ENCODE data around the gene TCERG1L.
"Not testable (repeated sequence)": the region's sequence is repeated elsewhere in the genome, so short reads cannot be mapped to it uniquely, and the experiment has no call there.

The TCERG1L gene

DNA sequence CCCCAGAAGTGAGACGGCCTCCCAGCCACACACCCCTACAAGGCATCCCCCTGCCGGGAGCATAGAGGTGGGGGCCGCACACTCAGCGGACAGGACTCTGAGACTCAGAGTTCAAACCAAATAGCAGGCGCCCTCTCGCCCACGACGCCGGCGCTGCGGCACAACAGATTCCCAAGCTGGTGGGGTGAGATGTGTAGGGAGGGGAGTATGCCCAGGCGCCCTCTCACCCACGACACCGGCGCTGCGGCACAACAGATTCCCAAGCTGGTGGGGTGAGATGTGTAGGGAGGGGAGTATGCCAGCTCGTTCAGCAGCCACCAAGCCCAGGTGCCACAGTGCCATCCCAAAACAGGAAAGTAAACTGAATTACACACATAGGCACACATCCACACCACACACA, 64.7 kb downstream of the TCERG1L start:
- no peak for DNase-seq

DNA sequence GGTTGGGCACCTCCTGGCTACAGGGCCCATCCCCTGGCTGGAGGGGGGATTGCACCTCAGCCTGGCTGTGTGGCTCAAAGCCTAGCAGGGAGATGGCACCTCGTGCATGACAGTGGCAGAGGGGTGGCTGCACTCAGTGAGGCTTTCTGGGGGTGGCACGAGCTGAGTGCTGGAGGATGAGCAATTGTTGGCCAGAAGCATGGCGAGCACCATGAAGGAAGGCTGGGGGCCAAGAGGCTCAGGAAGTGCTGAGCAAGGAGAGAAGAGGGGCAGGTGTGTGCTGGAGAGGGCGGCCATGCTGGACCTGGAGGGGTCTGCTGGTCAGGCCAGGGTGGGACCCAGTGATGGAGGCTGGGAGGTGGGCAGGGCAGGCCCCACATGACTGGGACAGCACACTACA, 65.4 kb downstream of the TCERG1L start:
- no peak for DNase-seq

- DNase-seq, result no peak
Observed at GRCh38 chr10:131245475-131246059, 66.0 kb downstream of the TCERG1L start.

- DNase-seq, result no peak
Observed at GRCh38 chr10:131244836-131245235, 66.7 kb downstream of the TCERG1L start.

DNA sequence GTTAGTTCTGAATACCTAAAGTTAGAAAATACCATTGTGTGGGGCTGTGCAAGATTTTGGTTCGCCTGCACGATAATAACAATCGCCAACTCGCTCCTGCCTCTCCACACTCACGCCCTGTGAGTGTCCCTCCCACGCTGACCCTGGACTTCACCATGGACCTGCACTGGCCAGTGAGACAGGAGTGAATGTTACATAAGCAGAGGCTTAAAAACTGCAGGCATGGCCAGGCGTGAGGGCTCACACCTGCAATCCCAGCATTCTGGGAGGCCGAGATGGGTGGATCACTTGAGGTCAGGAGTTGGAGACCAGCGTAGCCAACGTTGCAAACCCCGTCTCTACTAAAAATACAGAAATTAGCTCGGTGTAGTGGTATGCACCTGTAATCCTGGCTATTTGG, 68.4 kb downstream of the TCERG1L start:
- no peak for DNase-seq

- DNase-seq, result no peak
Observed at GRCh38 chr10:131242007-131242406, 69.5 kb downstream of the TCERG1L start.

DNA sequence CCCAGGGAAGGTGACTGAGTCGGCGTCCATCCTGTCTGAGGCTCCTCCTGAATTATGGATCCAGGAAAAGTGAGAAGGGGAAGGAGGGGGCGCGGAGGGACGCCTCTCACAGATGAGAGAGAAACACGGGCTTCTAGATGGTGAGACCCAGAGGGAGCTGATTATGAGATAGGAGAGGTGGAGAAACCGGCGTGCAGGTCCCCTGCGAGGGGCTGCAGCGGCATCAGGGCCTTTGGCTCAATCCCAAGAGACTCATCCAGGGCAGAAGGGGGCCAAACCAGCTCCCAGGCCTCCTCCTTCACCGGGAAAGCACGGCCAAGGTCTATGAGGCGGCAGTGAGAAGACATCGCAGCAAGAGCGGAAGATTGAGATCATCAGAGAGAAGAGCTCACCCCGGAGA, 70.8 kb downstream of the TCERG1L start:
- no peak for DNase-seq

DNA sequence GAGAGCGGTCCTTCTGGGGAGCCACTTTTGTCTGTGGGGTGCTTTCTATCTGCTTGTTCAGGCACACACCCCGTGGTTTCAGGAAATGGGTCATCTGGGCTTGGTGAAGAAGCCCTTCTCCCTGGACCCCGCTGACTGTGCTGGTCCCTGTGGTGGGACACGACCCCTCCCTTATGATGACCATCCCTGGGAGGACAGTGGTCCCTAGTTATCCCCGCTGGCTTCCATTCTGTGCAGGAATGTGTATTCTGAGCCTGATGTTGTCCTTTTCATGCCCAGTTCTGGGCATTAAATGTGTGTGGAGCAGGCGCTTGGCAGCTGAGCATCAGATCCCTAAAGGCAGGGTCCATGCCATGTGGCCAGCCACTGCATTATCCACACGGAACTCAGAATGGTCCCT, 71.6 kb downstream of the TCERG1L start:
- no peak for DNase-seq

GRCh38 chr10:131239450-131239849, 72.1 kb downstream of the TCERG1L start:
- DNase-seq, result no peak

DNA sequence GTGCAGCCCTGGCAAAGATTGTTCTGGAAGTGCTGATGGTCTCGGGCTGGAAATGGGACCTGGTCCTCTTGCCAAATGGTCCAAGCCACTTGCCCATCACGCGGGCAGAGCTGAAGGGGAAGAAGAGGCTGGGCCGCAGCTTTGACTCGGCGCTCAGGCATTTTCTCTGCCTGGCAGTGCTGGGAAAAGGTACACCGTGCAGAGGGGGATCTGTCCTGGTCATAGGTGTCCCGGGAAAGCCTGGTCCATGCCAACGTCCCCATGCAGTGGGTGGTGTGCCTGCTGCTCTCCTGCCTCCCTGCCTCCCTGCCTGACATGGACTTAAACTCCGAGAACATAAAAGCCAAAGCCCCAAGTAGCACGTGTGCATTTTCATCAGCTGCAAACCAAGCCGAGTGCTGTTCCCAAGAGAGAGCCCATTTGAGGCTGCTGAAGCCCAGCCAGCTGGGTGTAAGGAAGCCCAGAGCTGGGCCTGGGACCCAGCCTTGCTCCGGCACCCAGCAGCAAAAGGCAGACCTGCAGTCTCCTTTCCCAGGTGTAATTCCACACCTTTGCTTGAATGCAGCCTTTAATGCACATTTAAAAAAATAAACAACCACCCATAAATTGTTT, 72.7 kb downstream of the TCERG1L start:
- DNase-seq, result no peak

GRCh38 chr10:131237991-131238651, 73.4 kb downstream of the TCERG1L start:
- DNase-seq, result no peak

GRCh38 chr10:131234606-131235005, 76.9 kb downstream of the TCERG1L start:
- DNase-seq, result not testable (repeated sequence)

DNA sequence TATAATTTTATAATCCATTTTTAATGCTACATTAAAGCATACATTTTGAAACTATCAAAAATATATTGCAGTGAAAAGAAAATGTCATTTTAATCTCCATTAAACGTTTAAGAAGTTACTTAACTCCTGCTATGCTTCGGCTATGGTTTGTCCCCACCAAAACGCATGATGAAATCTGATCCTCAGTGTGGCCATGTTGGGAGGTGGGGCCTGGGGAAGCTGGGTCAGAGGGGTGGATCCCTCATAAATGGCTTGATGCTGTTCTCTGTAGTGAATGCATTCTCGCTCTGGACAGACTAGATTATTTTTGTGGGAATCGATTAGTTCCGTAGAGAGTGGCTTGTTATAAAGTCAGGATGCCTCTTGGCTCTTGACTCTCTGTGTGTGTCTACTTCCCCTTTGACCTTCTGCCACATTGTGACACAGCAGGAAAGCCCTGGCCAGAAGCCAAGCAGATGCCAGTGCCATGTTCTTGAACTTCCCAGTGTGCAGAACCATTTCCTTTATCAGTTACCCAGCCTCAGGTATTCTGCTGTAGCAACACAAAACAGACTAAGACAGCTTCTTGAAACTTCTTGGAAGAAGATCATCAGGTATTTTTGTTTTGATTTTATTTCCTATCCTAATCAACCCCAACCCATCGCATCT, 77.8 kb downstream of the TCERG1L start:
- DNase-seq, result no peak

GRCh38 chr10:131231965-131232541, 79.5 kb downstream of the TCERG1L start:
- DNase-seq, result no peak

DNA sequence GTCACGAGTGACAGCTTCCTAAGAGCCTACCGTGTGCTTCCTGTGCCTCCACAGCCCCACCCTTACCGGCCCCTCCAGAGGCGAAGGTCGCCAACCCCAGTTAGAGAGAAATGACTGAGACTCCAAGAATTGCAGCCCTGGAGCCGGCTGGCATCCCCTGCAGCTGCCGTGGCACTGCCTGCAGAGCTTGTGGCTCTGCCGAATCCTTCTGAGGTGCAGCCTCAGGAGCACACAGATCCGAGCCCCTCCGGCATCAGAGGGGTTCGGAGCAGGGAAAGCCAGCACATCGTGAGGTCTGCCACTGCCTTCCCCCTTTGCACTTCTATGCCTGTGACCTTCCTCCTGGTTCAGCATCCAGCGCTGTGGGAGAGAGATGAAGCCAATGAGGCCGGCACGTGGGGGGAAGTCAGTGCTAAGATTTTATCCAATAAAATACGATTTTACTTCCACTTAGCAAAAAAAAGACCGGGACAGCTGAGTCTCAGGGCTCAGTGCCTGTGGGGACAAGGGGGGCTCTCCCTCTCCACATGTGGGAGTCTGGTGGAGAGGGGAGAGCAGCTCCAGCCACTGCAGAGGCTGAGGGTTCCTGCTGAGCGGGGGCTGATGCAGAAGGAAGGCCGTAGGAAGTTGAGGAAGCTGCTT, 80.1 kb downstream of the TCERG1L start:
- DNase-seq, result no peak

DNA sequence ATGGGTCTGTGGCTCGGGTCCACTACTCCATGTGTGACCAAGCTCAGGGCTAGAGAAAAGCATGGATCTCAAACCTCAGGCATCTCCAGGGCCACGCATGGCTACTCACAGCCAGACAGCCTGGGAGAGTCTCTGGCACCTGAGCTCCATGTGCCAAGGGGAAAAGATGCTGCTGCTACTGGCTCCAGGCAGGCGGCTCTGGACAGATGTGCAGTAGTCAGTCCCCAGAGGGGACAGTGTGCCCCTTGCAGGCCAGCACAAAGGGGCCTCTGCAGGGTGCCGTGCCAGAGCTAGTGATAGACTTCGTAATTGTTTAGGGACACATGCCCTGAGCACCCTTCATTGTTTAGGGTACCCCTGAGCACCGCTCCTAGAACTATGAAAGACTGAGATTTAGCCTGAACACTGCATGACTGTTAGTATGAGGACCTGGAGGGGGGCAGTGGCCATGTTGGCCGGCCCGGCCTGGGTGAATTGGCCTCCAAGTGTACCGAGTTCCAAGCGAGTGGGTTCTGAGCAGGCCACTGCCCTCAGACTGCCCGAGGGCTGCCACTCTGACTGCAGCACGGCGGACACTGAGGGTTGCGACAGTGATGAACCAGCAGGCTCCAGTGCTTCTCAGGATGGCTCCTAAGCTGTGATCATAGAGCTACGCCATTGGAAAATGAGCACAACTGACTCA, 80.7 kb downstream of the TCERG1L start:
- no peak for DNase-seq

DNA sequence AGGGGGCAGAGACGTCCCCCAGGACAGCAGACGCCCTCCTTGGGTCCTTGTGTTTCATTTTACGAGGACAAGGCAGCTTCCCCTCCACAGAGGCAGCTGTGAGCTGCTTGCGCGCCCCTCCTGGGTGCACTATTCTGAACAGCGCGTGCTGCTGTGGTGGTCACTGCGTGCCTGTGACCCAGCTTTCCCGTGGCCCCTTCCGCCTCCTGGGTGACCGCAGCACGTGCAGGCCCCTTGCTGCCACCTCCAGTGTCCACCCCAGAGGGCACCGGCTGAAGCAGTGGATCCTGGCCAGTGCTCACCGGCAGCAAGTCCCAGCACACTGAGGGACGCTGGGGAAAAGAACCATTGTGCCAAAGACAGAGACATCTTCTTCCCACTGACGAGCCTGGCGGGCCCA, 81.4 kb downstream of the TCERG1L start:
- no peak for DNase-seq

DNA sequence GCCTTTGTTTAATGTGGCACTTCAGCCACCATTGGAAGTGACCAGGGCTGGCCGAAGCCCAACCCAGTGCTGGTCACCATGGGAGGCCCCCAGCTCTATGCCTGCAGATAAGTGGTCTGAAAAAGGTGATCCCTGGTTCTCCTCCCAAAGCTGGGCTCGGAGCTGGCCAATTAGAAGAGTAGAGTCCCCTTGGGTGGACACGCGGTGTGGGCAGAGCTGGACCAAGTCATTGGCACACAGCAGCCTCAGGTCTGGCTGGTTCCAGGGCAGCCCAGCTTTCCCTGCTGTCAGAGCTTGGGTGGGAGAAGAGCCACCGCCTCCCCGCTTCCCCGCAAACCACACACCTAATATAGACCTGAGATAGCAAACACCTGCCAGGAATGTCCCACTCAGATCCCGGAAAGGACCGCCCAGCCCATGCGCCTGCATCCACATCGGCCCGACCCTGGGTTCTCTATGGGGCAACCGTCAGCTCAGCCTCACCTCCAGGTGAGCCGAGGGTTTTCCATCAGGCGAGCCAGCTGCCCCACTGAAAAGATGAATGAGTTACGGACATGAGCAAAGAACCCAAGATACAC, 84.3 kb downstream of the TCERG1L start:
- DNase-seq, result no peak

- DNase-seq, result no peak
Observed at GRCh38 chr10:131226446-131227162, 84.9 kb downstream of the TCERG1L start.

GRCh38 chr10:131224106-131224505, 87.4 kb downstream of the TCERG1L start:
- DNase-seq, result no peak

GRCh38 chr10:131223422-131223821, 88.1 kb downstream of the TCERG1L start:
- no peak for DNase-seq

GRCh38 chr10:131222986-131223385, 88.5 kb downstream of the TCERG1L start:
- DNase-seq, result no peak
